Neural cell (in vitro differentiated cells): ENCODE measurements around the gene RDH14.

Source experiments
- CTCF ChIP-seq: fragments of 450-650 bp; IDR thresholded peaks from 2 replicates; pipeline ENCODE4 v1.5.1; 2014; ENCODE audit warnings: antibody characterized with exemption, mild to moderate bottlenecking, moderate library complexity; ENCODE audit not compliant: poor library complexity, severe bottlenecking
- EZH2 ChIP-seq: fragments of 200-600, 300-800 bp; shearing (Covaris generic), sonication (generic); IDR thresholded peaks from 2 replicates; pipeline ENCODE4 v1.6.1; 2014; ENCODE audit warnings: antibody characterized with exemption, low read length, borderline replicate concordance, mild to moderate bottlenecking; ENCODE audit not compliant: insufficient read depth, poor library complexity, severe bottlenecking
- REST ChIP-seq: IDR thresholded peaks from 2 replicates; pipeline ENCODE4 v1.6.1; 2012; ENCODE audit warnings: borderline replicate concordance

- TF ChIP-seq CTCF = no peak
- no peak for TF ChIP-seq REST
- TF ChIP-seq EZH2 = no peak
Observed at GRCh38 chr2:18531194-18531593, 29.3 kb downstream of the RDH14 start.
